ENCODE data around the gene RPS6KA2. TPM values are rescaled to one million over a fixed set of nuclear protein-coding genes. Genes with fewer than 3 reads are reported as not detected.
"Not testable (repeated sequence)": the region's sequence is repeated elsewhere in the genome, so short reads cannot be mapped to it uniquely, and the experiment has no call there.

RPS6KA2 gene
- polyA plus RNA-seq, 1 donor, result 22.5 TPM

DNA sequence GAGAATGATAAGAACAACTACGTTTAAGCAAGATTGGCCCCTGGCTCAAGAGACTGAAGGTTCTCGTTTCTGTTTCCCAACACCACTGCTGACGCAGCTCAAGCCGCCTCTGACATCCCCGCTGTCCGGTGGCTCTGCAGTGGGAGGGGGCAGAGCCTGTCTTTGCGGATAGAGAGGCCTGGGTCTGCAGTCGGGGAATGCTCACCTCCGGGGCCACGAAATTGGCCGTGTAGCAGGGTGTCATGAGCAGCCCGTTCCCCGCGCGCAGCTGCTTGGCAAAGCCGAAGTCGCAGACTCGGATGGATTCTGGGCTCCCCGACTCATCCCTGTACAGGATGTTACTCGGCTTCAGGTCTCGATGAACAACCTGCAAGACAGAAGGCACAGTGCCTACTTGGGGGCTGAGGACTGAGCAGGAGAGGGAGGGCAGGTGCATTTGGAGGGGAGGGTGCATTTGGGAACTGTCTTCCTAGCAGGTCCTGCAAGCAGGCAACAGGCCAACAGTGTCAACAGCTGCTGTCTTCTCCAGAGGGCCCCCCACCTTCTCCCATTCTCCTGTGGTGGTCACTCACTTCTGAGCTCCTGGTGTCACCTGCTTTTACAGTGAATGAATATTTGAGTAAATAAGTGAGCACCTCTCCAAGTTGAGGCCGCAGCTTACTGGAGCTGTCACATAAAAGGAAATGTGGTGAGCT, 203.9 kb downstream of the RPS6KA2 start:
- no peak for DNase-seq (ENCODE audit: low read depth)

- DNase-seq (ENCODE audit: low read depth), result no peak
These were observed 204.7 kb downstream of the RPS6KA2 start for GRCh38 chr6:166422201-166422940.

GRCh38 chr6:166420351-166420750, 206.7 kb downstream of the RPS6KA2 start:
- DNase-seq (ENCODE audit: low read depth), result no peak

DNA sequence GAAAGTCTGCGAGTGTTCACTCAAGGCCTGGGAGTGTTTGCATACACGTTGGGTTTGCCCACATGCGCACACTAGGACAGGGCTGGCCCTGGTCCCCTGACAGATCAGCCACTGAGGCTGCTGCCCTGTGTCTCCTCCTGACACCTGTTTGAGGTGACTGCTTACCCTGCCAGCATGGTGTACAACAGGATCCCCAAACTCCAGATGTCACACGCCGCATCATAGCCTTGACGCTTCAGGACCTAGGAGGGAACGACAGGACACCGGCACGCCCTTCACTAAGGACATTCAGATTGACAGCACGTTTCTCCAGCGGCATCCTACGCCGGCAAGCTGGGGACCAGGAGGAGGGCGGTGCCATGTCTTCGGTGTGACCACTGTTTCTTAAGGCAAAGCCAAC, 207.3 kb downstream of the RPS6KA2 start:
- DNase-seq (ENCODE audit: low read depth), result no peak

- no peak for DNase-seq (ENCODE audit: low read depth)
These were observed 207.8 kb downstream of the RPS6KA2 start for GRCh38 chr6:166419286-166419685.

- no peak for DNase-seq (ENCODE audit: low read depth)
These were observed 208.3 kb downstream of the RPS6KA2 start for GRCh38 chr6:166418691-166419143.

GRCh38 chr6:166417285-166417691, 209.8 kb downstream of the RPS6KA2 start:
- no peak for DNase-seq (ENCODE audit: low read depth)

GRCh38 chr6:166415833-166416347, 211.2 kb downstream of the RPS6KA2 start:
- DNase-seq (ENCODE audit: low read depth), result no peak

GRCh38 chr6:166415306-166415705, 211.7 kb downstream of the RPS6KA2 start:
- DNase-seq (ENCODE audit: low read depth), result no peak

DNA sequence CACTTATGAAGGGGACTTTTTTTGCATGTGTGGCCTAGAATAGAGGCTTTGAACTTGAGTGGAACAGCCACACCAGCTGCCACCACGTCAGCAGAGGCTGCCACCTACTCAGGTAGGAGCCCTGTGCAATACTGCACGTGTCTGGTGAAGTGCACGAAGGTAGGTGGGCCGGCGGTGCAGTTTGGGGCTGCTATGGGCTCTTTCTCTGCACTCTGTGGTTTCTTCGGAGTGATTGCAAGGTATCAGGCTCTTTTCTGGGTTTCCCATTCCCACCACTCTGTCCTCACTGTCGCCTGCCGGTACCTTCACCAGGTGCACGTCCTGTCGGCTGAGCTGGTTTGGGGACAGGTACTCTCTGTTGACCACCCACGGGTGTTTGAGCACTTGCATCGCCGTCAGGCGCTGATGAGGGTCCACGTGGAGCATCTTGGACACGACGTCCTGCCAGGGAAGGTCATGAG, 213.5 kb downstream of the RPS6KA2 start:
- no peak for DNase-seq (ENCODE audit: low read depth)

- no peak for DNase-seq (ENCODE audit: low read depth)
These were observed 214.1 kb downstream of the RPS6KA2 start for GRCh38 chr6:166412911-166413384.

DNA sequence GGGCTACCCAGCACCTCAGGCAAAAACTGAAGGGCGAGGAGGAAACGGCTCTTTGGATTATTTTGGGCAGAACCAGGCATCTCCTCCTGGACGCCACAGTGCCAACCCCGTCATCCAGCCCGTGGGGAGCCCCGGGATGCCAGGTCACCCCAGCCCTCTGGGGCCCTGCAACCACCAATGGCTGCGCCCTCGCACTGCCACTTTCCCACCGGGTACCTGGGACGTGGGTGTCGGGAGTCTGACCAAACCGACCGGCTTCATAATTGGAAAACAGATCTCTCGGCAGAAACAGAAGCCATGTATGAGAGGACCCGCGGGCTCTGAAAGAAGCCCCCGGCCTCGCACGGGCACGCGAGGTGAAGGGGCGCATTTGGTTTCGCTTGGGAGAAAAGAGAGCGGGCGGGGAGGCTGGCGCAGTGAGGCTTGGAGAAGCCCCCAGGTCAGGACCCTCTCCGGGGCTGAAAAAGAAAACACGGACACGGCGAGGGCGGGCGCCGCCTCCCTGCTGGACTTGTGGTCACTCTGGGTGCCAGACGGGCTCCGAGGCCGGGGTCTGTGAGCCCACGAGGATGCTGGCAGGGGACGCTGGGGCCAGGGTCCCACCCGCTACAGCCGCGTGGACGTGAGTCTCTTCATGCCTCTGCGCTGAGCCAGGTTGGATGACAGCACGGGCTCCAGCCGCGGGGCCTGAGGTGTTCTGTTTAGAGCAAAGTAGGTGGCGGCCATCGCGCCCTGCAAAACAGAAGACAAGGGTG, 214.7 kb downstream of the RPS6KA2 start:
- DNase-seq (ENCODE audit: low read depth), result no peak

DNA sequence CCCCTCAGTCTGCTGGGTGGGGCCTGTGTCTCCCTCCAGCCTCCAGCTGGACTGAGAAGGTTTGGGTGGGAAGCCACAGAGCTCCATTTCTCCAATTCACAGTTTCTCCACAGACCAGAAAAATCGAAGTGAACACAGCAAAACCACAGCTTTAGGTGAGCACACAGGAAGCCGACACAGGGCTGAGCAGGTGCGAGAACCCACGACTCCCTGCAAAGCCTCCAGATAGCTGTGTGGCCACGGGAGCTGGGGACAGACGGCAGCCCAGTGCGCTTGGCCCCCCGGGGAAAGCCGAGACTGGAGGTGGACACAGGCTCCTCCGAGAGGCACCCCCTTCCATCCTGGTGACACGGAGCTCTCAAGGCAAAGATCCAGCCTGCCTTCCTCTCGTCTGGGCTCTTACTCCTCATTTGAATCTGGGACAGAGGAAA, 215.3 kb downstream of the RPS6KA2 start:
- DNase-seq (ENCODE audit: low read depth), result no peak

GRCh38 chr6:166411271-166411670, 215.8 kb downstream of the RPS6KA2 start:
- no peak for DNase-seq (ENCODE audit: low read depth)

GRCh38 chr6:166410426-166410935, 216.6 kb downstream of the RPS6KA2 start:
- no peak for DNase-seq (ENCODE audit: low read depth)

DNA sequence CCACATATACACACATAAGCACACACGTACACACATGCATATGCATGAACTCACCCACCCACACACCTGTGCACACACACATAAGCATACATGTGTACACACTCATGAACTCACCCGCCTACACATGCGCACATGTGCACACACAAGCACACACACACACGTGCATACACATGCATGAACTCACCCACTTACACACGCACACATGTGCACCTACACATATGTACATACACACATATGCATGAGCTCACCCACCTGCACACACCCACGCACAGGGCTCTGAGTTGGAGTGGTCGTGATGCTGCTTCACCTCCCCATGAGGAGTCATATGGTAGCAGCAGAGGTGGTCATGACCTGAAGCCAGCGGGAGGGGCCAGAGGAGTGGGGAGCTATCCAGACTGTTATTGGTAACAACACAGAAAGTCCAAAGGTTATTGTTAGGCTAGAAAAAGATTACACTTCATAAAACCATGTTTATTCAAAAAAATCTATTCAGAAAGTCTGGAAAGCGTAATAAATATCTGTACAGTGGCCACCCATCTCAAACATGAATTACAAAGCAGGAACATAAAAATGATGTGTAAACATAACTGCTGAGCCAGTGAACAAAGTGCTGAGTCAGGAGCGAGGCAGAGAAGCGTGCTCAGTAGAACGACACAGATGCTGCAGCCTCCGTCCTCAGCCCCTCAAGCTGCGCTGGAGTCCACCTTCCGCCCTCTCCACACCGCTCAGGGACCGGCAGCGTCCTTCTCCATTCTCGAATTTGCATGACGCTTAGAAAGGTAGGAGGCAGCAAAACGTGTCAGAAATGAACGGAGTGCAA, 217.9 kb downstream of the RPS6KA2 start:
- DNase-seq (ENCODE audit: low read depth), result no peak

DNA sequence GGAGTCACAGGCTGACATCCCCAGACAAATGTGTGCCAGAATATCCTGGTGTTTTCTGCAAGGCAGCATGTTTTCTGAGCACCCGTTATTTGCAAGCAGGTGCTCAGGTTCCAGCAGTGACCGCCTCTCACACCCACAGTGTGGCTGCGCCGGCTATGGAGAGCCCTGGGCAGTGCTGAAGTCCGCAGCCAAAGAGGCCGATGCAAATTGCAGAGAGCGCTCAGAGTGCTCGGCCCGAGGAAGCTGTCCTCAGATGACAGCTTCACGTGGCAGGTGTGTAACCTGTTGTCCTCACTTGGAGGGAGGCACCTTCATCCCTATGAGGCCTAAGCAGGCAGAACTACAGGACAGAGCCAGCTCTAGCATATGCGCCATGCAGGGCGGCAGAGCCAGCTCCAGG, 220.9 kb downstream of the RPS6KA2 start:
- DNase-seq (ENCODE audit: low read depth), result no peak

GRCh38 chr6:166405386-166405785, 221.7 kb downstream of the RPS6KA2 start:
- DNase-seq (ENCODE audit: low read depth), result no peak

- DNase-seq (ENCODE audit: low read depth), result no peak
These were observed 224.3 kb downstream of the RPS6KA2 start for GRCh38 chr6:166402582-166403277.

GRCh38 chr6:166400649-166401250, 226.3 kb downstream of the RPS6KA2 start:
- not testable (repeated sequence) for DNase-seq (ENCODE audit: low read depth)

Data from forelimb muscle (tissue), 1 donor.